ENCODE results near the gene INO80E.

INO80E gene

DNA sequence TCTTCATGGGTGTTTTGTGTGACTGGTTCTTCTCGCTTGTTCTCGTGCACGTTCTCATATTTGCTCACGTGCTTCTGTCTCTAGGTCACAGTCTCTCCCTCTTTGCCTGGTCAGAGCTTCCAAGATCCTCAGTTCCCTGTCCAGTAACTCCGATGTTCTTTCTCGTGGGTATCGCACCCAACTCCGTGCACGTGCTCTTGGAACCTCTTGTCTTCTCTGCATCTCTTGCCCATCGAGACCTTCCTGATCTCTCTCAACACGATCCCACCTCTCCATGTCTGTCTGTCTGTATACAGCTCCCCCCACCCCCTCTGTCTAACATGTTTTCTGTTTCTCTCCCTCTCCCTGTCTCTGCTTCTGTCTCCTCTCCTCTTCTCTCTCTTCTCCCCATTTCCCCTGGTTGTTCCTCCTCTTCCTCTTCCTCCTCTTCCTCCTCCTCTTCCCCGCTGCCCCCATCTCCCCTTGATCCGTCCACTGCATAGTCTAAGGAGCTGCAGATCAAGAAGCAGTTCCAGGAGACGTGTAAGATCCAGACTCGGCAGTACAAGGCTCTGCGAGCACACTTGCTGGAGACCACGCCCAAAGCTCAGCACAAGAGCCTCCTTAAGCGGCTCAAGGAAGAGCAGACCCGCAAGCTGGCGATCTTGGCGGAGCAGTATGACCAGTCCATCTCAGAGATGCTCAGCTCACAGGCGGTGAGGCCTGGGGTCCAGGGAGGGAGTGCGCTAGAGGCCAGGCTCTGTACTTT, 6.8 kb upstream of the INO80E start:
- TF ChIP-seq, protein P1, sequence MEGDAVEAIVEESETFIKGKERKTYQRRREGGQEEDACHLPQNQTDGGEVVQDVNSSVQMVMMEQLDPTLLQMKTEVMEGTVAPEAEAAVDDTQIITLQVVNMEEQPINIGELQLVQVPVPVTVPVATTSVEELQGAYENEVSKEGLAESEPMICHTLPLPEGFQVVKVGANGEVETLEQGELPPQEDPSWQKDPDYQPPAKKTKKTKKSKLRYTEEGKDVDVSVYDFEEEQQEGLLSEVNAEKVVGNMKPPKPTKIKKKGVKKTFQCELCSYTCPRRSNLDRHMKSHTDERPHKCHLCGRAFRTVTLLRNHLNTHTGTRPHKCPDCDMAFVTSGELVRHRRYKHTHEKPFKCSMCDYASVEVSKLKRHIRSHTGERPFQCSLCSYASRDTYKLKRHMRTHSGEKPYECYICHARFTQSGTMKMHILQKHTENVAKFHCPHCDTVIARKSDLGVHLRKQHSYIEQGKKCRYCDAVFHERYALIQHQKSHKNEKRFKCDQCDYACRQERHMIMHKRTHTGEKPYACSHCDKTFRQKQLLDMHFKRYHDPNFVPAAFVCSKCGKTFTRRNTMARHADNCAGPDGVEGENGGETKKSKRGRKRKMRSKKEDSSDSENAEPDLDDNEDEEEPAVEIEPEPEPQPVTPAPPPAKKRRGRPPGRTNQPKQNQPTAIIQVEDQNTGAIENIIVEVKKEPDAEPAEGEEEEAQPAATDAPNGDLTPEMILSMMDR (IDR thresholded peaks at IDR 0.05): no peak
- Histone ChIP-seq H3K4me3 (no peak overlapping the region), H3K27ac (no peak overlapping the region)
- DNase-seq (ENCODE audit: low spot score): no peak

DNA sequence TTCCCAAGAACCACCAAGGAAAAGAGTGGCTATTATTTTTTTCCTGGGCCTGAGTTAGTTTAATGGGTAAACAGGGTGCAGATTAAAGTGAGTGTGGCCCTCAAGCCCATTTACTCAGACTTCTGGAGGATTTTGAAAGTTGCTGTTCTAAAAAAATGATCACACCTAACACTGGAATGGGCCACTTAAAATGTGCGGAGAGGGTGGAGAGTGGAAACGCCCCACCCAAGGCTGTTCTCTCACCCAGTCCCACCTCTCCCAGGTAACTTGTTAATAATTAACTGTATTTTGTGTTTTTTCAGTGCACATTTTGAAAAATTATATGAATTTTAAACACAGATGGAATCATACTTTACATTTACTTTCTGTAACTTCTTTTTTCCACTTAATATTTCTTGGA, 6.0 kb upstream of the INO80E start:
- TF ChIP-seq, protein P1 (IDR thresholded peaks at IDR 0.05): no peak
- H3K27ac ChIP-seq: no peak overlapping the region
- no peak overlapping the region for H3K4me3 ChIP-seq
- no peak for DNase-seq (ENCODE audit: low spot score)

DNA sequence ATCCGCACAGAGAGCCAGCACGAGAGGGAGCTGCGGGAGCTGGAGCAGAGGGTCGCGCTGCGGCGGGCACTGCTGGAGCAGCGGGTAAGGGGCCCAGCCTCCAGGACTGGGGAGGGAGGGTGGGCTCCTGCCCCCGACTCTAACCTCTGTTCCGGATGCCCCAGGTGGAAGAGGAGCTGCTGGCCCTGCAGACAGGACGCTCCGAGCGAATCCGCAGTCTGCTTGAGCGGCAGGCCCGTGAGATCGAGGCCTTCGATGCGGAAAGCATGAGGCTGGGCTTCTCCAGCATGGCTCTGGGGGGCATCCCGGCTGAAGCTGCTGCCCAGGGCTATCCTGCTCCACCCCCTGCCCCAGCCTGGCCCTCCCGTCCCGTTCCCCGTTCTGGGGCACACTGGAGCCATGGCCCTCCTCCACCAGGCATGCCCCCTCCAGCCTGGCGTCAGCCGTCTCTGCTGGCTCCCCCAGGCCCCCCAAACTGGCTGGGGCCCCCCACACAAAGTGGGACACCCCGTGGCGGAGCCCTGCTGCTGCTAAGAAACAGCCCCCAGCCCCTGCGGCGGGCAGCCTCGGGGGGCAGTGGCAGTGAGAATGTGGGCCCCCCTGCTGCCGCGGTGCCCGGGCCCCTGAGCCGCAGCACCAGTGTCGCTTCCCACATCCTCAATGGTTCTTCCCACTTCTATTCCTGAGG, 5.0 kb upstream of the INO80E start:
- no peak for DNase-seq (ENCODE audit: low spot score)
- H3K4me3 ChIP-seq: no peak overlapping the region
- TF ChIP-seq, protein P1 (IDR thresholded peaks at IDR 0.05): no peak
- H3K27ac ChIP-seq: no peak overlapping the region

DNA sequence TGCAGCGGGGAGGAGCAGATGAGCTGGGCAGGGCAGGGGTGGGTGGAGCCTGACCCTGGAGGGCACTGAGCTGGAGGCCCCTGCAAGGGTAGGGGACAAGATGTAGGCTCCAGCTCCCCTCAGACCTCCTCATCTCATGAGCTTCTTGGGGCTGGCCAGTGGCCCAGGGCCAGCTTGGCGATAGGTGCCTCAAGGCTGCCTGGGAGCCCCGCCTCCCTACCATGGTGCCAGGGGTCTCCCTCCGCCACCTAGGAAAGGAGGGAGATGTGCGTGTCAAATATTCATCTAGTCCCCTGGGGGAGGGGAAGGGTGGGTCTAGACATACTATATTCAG, 4.5 kb upstream of the INO80E start:
- DNase-seq (ENCODE audit: low spot score): no peak
- no peak overlapping the region for H3K27ac ChIP-seq
- TF ChIP-seq, protein P1 (IDR thresholded peaks at IDR 0.05): no peak
- no peak overlapping the region for H3K4me3 ChIP-seq

DNA sequence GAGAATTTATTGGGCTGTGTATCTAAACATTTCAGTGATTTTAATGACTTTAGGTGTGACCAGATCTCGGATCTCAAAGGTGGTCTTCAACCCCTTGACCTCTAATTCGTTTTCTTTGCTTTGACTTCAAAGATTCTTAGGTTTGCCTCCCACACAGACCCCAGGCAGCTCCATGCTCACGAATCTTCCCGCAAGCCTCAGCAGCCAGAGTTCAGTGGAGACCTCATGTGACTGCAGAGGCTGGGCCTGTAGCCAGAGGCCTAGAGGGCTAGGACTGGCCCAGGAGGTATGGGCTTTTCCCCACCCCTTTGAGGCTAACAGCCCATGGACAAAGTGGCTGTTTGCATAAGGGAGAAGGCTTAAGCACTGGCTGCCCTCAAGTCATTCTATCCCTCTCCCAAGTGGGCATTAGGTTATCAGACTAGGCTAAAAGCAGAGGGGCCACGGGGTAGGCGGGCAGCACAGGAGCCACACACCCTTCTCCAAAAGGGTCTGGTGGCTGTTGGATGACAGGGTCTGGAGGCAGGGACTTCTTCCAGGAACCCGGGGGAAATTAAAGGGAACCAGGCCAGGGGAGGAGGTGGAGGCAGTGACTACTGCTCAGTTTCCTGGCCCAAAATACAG, 3.6 kb upstream of the INO80E start:
- TF ChIP-seq, protein P1 (IDR thresholded peaks at IDR 0.05): no peak
- DNase-seq (ENCODE audit: low spot score): no peak
- no peak overlapping the region for H3K27ac ChIP-seq
- H3K4me3 ChIP-seq: no peak overlapping the region

DNA sequence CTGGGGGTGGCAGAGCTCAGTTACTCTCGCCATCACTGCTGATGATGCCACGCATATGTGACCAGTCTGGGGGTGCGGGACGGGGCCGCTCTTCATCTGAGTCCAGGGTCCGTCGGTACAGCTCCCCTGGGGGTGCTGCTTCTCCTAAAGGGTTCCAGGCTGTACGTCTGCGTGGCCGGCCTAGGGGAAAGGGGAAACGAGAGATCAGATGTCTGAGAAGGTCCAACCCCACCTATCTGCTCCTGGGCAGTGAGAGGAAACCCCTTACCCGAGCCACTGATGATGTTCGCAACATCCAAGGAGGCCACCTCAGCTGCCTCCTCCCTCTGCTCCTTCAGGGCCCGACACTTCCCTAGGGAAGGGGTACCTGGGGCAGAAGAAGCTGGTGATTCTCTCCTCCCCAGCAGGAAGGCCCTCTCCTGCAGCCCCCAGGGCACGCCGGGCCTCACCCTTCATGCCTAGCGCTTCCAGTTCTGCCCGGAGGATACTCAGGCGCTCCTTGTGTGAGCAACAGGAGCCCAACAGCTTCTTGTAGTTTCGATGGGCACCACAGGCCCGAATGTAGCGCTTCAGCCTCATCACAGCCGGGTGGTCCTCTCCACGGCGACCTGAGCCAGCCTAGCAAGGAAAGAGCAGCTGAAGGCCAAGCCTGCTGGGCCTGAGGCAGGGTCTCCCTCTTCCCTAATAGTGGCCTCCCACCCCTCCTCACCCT, 2.7 kb upstream of the INO80E start:
- Histone ChIP-seq H3K27ac (no peak overlapping the region), H3K4me3 (no peak overlapping the region)
- no peak for DNase-seq (ENCODE audit: low spot score)
- TF ChIP-seq, protein P1 (IDR thresholded peaks at IDR 0.05): no peak
